ENCODE results near the gene CCDC102A. TPM values are rescaled to one million over a fixed set of nuclear protein-coding genes. Genes with fewer than 3 reads are reported as not detected.
A peak's percentile ranks its signal among the peaks of the same experiment; 100 is the strongest.

The CCDC102A gene
- total RNA-seq, 1 donor: 15.1 TPM

DNA sequence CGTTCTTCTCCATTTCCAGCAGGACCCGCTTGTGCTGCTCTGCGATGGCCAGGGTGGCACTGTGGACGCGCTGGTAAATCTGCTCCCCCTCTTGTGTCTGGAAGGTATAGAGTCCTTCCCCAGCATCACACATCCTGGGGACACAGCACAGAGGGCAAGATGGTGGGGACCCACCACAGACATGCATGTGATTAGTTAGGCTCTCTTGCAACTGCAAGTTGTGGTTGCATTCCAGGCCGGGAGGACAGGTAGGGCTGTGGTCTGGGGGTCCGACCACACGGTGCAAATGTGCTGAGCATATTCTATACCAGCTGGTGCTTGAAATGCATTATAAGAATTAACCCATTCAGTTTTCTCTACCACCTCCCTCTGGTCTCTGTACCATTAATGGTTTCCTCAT, 62.5 kb downstream of the CCDC102A start:
- no peak for DNase-seq (ENCODE audit: low read depth)

GRCh38 chr16:57473176-57473840, 63.1 kb downstream of the CCDC102A start:
- H3K4me3 ChIP-seq (ENCODE audit: low read depth, low read length): no peak overlapping the region
- TF ChIP-seq CTCF (IDR thresholded peaks at IDR 0.05; ENCODE audit: insufficient read depth, low read depth, low read length): no peak
- no peak for DNase-seq (ENCODE audit: low read depth)

More for the DNA sequence above, 62.5 kb downstream of the CCDC102A start:
- TF ChIP-seq CTCF (IDR thresholded peaks at IDR 0.05; ENCODE audit: insufficient read depth, low read depth, low read length): no peak
- H3K4me3 ChIP-seq (ENCODE audit: low read depth, low read length): no peak overlapping the region

DNA sequence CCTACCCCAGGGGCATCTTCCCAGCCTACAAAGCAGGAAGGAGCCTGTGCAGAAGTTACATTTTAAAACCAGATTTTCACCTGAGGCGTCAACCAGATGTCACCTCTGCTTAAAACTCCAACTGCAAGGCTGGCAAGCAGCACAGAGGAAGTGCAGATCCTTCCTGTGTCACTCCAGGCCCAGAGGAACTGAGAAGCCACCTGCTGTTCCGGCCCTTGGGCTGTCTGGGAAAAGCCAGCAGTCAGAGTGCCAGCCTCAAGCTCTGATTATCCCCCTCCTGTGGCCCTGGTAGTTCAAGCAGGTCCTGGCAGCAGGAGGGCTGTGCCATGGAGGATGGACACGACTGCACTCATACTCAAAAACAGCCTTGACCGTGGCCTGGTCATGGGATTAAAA, 63.7 kb downstream of the CCDC102A start:
- no peak for DNase-seq (ENCODE audit: low read depth)
- TF ChIP-seq CTCF (IDR thresholded peaks at IDR 0.05; ENCODE audit: insufficient read depth, low read depth, low read length): no peak
- H3K4me3 ChIP-seq (ENCODE audit: low read depth, low read length): no peak overlapping the region

- H3K4me3 ChIP-seq (ENCODE audit: low read depth, low read length): no peak overlapping the region
- DNase-seq (ENCODE audit: low read depth): peak; percentile 31
- no peak for TF ChIP-seq CTCF (IDR thresholded peaks at IDR 0.05; ENCODE audit: insufficient read depth, low read depth, low read length)
Observed at GRCh38 chr16:57471852-57472664, 64.3 kb downstream of the CCDC102A start.

- no peak for DNase-seq (ENCODE audit: low read depth)
- no peak overlapping the region for H3K4me3 ChIP-seq (ENCODE audit: low read depth, low read length)
- TF ChIP-seq CTCF (IDR thresholded peaks at IDR 0.05; ENCODE audit: insufficient read depth, low read depth, low read length): no peak
Observed at GRCh38 chr16:57471209-57471608, 65.2 kb downstream of the CCDC102A start.

- DNase-seq (ENCODE audit: low read depth): peak; percentile 58
- TF ChIP-seq CTCF (IDR thresholded peaks at IDR 0.05; ENCODE audit: insufficient read depth, low read depth, low read length): no peak
Observed at GRCh38 chr16:57470711-57471110, 65.7 kb downstream of the CCDC102A start.

More at GRCh38 chr16:57470711-57471110, 65.7 kb downstream of the CCDC102A start:
- no peak overlapping the region for H3K4me3 ChIP-seq (ENCODE audit: low read depth, low read length)
